Measurements from ENCODE around the gene OR5AL1.
"Not testable (repeated sequence)": the region's sequence is repeated elsewhere in the genome, so short reads cannot be mapped to it uniquely, and the experiment has no call there.

The OR5AL1 gene

GRCh38 chr11:56412396-56412795 is at the start of gene OR5AL1:
Gene OR5AL1 (plus strand): TSS chr11:56412696.
- H3K9me3 ChIP-seq (ENCODE audit: control insufficient read depth in 5 of 5, low read length in 5 of 5) = no peaks in the 10 kb centered on the region

GRCh38 chr11:56375324-56375723 is 37.2 kb upstream of the OR5AL1 start, which contains the start of gene OR8U1:
Gene OR8U1 (plus strand): TSS chr11:56375624. CDS start chr11:56375624, 0 bp downstream.
- H3K4me1 ChIP-seq (ENCODE audit: control insufficient read depth in 5 of 5, insufficient read depth in 5 of 5, low read length in 5 of 5) = no peaks in the 10 kb centered on the region
- no peaks in the 10 kb centered on the region for H3K27me3 ChIP-seq (ENCODE audit: control insufficient read depth in 5 of 5, insufficient read depth in 4 of 5, low read length in 5 of 5)
- no peaks in the 10 kb centered on the region for H3K36me3 ChIP-seq (ENCODE audit: control insufficient read depth in 5 of 5, insufficient read depth in 5 of 5, low read length in 5 of 5)
- H3K4me3 ChIP-seq (ENCODE audit: low read depth in 1 of 5, low read length in 5 of 5) = no peak within 1 kb of the TSS
- peaks cover 0 to 2% (median 0%) of the 10 kb centered on the region in 5 donors for H3K9me3 ChIP-seq (ENCODE audit: control insufficient read depth in 5 of 5, low read length in 5 of 5)
- no peak within 1 kb of the TSS for H3K27ac ChIP-seq (ENCODE audit: low read depth, low read length)
- no peak within 1 kb of the TSS for H3K9ac ChIP-seq (ENCODE audit: low read length in 5 of 5)

More at GRCh38 chr11:56412396-56412795, at the start of gene OR5AL1:
- no peak within 1 kb of the TSS for H3K27ac ChIP-seq (ENCODE audit: low read depth, low read length)
- H3K9ac ChIP-seq (ENCODE audit: low read length in 5 of 5) = no peak within 1 kb of the TSS
- H3K27me3 ChIP-seq (ENCODE audit: control insufficient read depth in 5 of 5, insufficient read depth in 4 of 5, low read length in 5 of 5) = no peaks in the 10 kb centered on the region
- H3K4me3 ChIP-seq (ENCODE audit: low read depth in 1 of 5, low read length in 5 of 5) = no peak within 1 kb of the TSS
- no peaks in the 10 kb centered on the region for H3K36me3 ChIP-seq (ENCODE audit: control insufficient read depth in 5 of 5, insufficient read depth in 5 of 5, low read length in 5 of 5)
- H3K4me1 ChIP-seq (ENCODE audit: control insufficient read depth in 5 of 5, insufficient read depth in 5 of 5, low read length in 5 of 5) = no peaks in the 10 kb centered on the region

GRCh38 chr11:56380120-56380519 is 32.4 kb upstream of the OR5AL1 start:
- Histone ChIP-seq H3K9ac (ENCODE audit: low read length in 5 of 5) (no peak overlapping the region), H3K27me3 (ENCODE audit: control insufficient read depth in 5 of 5, insufficient read depth in 4 of 5, low read length in 5 of 5) (no peaks in the 10 kb centered on the region)

GRCh38 chr11:56394381-56394780 is 18.1 kb upstream of the OR5AL1 start:
- no peaks in the 10 kb centered on the region for H3K27me3 ChIP-seq (ENCODE audit: control insufficient read depth in 5 of 5, insufficient read depth in 4 of 5, low read length in 5 of 5)
- no peaks in the 10 kb centered on the region for H3K36me3 ChIP-seq (ENCODE audit: control insufficient read depth in 5 of 5, insufficient read depth in 5 of 5, low read length in 5 of 5)
- no peaks in the 10 kb centered on the region for H3K4me1 ChIP-seq (ENCODE audit: control insufficient read depth in 5 of 5, insufficient read depth in 5 of 5, low read length in 5 of 5)
- peaks cover 0 to 3% (median 0%) of the 10 kb centered on the region in 5 donors for H3K9me3 ChIP-seq (ENCODE audit: control insufficient read depth in 5 of 5, low read length in 5 of 5)
- H3K4me3 ChIP-seq (ENCODE audit: low read depth in 1 of 5, low read length in 5 of 5) = no peak overlapping the region
- no peak overlapping the region for H3K27ac ChIP-seq (ENCODE audit: low read depth, low read length)
- no peak overlapping the region for H3K9ac ChIP-seq (ENCODE audit: low read length in 5 of 5)

More at GRCh38 chr11:56380120-56380519, 32.4 kb upstream of the OR5AL1 start:
- Histone ChIP-seq H3K27ac (ENCODE audit: low read depth, low read length) (no peak overlapping the region), H3K9me3 (ENCODE audit: control insufficient read depth in 5 of 5, low read length in 5 of 5) (peaks cover 0 to 2% (median 0%) of the 10 kb centered on the region in 5 donors), H3K4me1 (ENCODE audit: control insufficient read depth in 5 of 5, insufficient read depth in 5 of 5, low read length in 5 of 5) (no peaks in the 10 kb centered on the region), H3K4me3 (ENCODE audit: low read depth in 1 of 5, low read length in 5 of 5) (no peak overlapping the region), H3K36me3 (ENCODE audit: control insufficient read depth in 5 of 5, insufficient read depth in 5 of 5, low read length in 5 of 5) (no peaks in the 10 kb centered on the region)

GRCh38 chr11:56396047-56396446 is 16.4 kb upstream of the OR5AL1 start:
- no peaks in the 10 kb centered on the region for H3K4me1 ChIP-seq (ENCODE audit: control insufficient read depth in 5 of 5, insufficient read depth in 5 of 5, low read length in 5 of 5)
- H3K4me3 ChIP-seq (ENCODE audit: low read depth in 1 of 5, low read length in 5 of 5) = no peak overlapping the region
- H3K36me3 ChIP-seq (ENCODE audit: control insufficient read depth in 5 of 5, insufficient read depth in 5 of 5, low read length in 5 of 5) = no peaks in the 10 kb centered on the region
- no peaks in the 10 kb centered on the region for H3K27me3 ChIP-seq (ENCODE audit: control insufficient read depth in 5 of 5, insufficient read depth in 4 of 5, low read length in 5 of 5)
- H3K27ac ChIP-seq (ENCODE audit: low read depth, low read length) = no peak overlapping the region
- H3K9me3 ChIP-seq (ENCODE audit: control insufficient read depth in 5 of 5, low read length in 5 of 5) = peaks cover 0 to 3% (median 0%) of the 10 kb centered on the region in 5 donors
- H3K9ac ChIP-seq (ENCODE audit: low read length in 5 of 5) = no peak overlapping the region

- H3K4me1 ChIP-seq (ENCODE audit: control insufficient read depth in 5 of 5, insufficient read depth in 5 of 5, low read length in 5 of 5); H3K9ac ChIP-seq (ENCODE audit: low read length in 5 of 5); H3K36me3 ChIP-seq (ENCODE audit: control insufficient read depth in 5 of 5, insufficient read depth in 5 of 5, low read length in 5 of 5); H3K27me3 ChIP-seq (ENCODE audit: control insufficient read depth in 5 of 5, insufficient read depth in 4 of 5, low read length in 5 of 5); H3K4me3 ChIP-seq (ENCODE audit: low read depth in 1 of 5, low read length in 5 of 5); H3K9me3 ChIP-seq (ENCODE audit: control insufficient read depth in 5 of 5, low read length in 5 of 5); H3K27ac ChIP-seq (ENCODE audit: low read depth, low read length): not testable (repeated sequence)
These were observed 10.5 kb upstream of the OR5AL1 start for GRCh38 chr11:56401858-56402461.

- Histone ChIP-seq H3K9ac (ENCODE audit: low read length in 5 of 5) (no peak overlapping the region), H3K36me3 (ENCODE audit: control insufficient read depth in 5 of 5, insufficient read depth in 5 of 5, low read length in 5 of 5) (no peaks in the 10 kb centered on the region), H3K4me1 (ENCODE audit: control insufficient read depth in 5 of 5, insufficient read depth in 5 of 5, low read length in 5 of 5) (no peaks in the 10 kb centered on the region), H3K27me3 (ENCODE audit: control insufficient read depth in 5 of 5, insufficient read depth in 4 of 5, low read length in 5 of 5) (no peaks in the 10 kb centered on the region), H3K4me3 (ENCODE audit: low read depth in 1 of 5, low read length in 5 of 5) (no peak overlapping the region), H3K9me3 (ENCODE audit: control insufficient read depth in 5 of 5, low read length in 5 of 5) (peaks cover 0 to 3% (median 0%) of the 10 kb centered on the region in 5 donors), H3K27ac (ENCODE audit: low read depth, low read length) (no peak overlapping the region)
These were observed 8.1 kb upstream of the OR5AL1 start for GRCh38 chr11:56404393-56404792.

- Histone ChIP-seq H3K9me3 (ENCODE audit: control insufficient read depth in 5 of 5, low read length in 5 of 5) (no peaks in the 10 kb centered on the region), H3K27me3 (ENCODE audit: control insufficient read depth in 5 of 5, insufficient read depth in 4 of 5, low read length in 5 of 5) (no peaks in the 10 kb centered on the region), H3K27ac (ENCODE audit: low read depth, low read length) (no peak overlapping the region), H3K4me1 (ENCODE audit: control insufficient read depth in 5 of 5, insufficient read depth in 5 of 5, low read length in 5 of 5) (no peaks in the 10 kb centered on the region), H3K9ac (ENCODE audit: low read length in 5 of 5) (no peak overlapping the region), H3K4me3 (ENCODE audit: low read depth in 1 of 5, low read length in 5 of 5) (no peak overlapping the region), H3K36me3 (ENCODE audit: control insufficient read depth in 5 of 5, insufficient read depth in 5 of 5, low read length in 5 of 5) (no peaks in the 10 kb centered on the region)
These were observed 1.7 kb upstream of the OR5AL1 start for GRCh38 chr11:56410801-56411200.

GRCh38 chr11:56453521-56453920 is 41.0 kb downstream of the OR5AL1 start:
- no peaks in the 10 kb centered on the region for H3K9me3 ChIP-seq (ENCODE audit: control insufficient read depth in 5 of 5, low read length in 5 of 5)
- H3K27ac ChIP-seq (ENCODE audit: low read depth, low read length) = no peak overlapping the region
- no peak overlapping the region for H3K4me3 ChIP-seq (ENCODE audit: low read depth in 1 of 5, low read length in 5 of 5)
- H3K9ac ChIP-seq (ENCODE audit: low read length in 5 of 5) = no peak overlapping the region
- no peaks in the 10 kb centered on the region for H3K36me3 ChIP-seq (ENCODE audit: control insufficient read depth in 5 of 5, insufficient read depth in 5 of 5, low read length in 5 of 5)
- H3K4me1 ChIP-seq (ENCODE audit: control insufficient read depth in 5 of 5, insufficient read depth in 5 of 5, low read length in 5 of 5) = no peaks in the 10 kb centered on the region
- no peaks in the 10 kb centered on the region for H3K27me3 ChIP-seq (ENCODE audit: control insufficient read depth in 5 of 5, insufficient read depth in 4 of 5, low read length in 5 of 5)

- no peak overlapping the region for H3K9ac ChIP-seq (ENCODE audit: low read length in 5 of 5)
- no peaks in the 10 kb centered on the region for H3K9me3 ChIP-seq (ENCODE audit: control insufficient read depth in 5 of 5, low read length in 5 of 5)
- H3K36me3 ChIP-seq (ENCODE audit: control insufficient read depth in 5 of 5, insufficient read depth in 5 of 5, low read length in 5 of 5) = no peaks in the 10 kb centered on the region
- H3K4me3 ChIP-seq (ENCODE audit: low read depth in 1 of 5, low read length in 5 of 5) = no peak overlapping the region
- no peak overlapping the region for H3K27ac ChIP-seq (ENCODE audit: low read depth, low read length)
- no peaks in the 10 kb centered on the region for H3K4me1 ChIP-seq (ENCODE audit: control insufficient read depth in 5 of 5, insufficient read depth in 5 of 5, low read length in 5 of 5)
- no peaks in the 10 kb centered on the region for H3K27me3 ChIP-seq (ENCODE audit: control insufficient read depth in 5 of 5, insufficient read depth in 4 of 5, low read length in 5 of 5)
These were observed 44.6 kb downstream of the OR5AL1 start for GRCh38 chr11:56457076-56457475.

Measured in subcutaneous abdominal adipose tissue (tissue), 5 donors.